NCI-H2196 (cell line): ENCODE measurements around the gene FEN1.
A peak's percentile ranks its signal among the peaks of the same experiment; 100 is the strongest.

ENCODE experiments used
- DNase-seq: peaks from one replicate; lab custom pipeline; 2025; ENCODE audit not compliant: unreplicated experiment; lab: John Stamatoyannopoulos, UW

FEN1 gene

DNA sequence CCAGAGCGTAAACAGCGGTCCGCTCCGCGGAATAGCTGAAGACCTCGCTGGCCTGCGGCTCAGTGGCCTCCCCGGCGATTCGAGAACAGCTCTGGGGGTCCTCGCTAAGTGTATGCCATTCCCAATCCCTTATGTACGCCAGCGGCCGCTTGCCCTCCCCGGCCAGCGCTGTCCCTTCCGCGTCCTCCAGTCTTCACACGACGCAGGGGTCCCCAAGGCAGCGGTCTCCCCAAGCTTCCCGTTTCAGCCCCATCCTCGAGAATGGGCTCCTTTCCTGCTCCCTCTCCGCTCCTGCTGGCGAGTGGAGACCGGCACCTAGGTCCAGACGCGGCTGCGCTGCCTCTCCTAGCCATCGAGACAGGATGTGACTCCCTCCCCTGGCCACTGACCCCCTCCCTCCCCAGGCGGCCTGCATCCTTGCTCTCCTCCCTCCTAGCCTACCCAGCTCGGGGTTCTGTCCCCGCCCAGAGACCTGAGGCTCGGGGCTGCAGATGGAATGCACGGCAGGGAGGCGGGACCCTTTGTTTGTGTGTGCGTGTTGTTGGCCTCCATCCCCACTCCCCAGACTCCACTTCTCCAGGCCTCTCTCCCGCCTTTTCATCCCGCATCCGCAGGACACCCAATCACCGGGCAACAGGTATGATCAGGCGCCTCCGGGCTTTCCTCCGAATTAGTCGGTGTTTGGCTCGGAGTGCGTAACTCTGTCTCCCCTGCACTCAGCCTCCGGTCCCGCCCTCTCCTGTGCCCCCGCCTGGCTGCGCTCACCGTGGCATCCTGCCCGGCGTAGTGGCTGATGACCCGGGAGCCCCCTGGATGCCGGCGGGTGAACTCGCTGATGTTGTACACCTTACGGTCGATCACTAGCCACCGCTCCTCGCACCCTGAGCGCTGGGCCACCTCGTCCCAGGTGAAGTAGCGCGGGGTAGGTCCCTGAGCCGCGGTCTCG lies 23.4 kb downstream of the FEN1 start:
- DNase-seq = peak; percentile 82

GRCh38 chr11:61816736-61817455 lies 24.2 kb downstream of the FEN1 start, which contains the start of gene FADS1:
Gene FADS1 (minus strand): TSS chr11:61817003. CDS start chr11:61816929, 74 bp downstream.
- DNase-seq = peak; percentile 97

GRCh38 chr11:61817471-61818202 lies 24.9 kb downstream of the FEN1 start:
- no peak for DNase-seq

DNA sequence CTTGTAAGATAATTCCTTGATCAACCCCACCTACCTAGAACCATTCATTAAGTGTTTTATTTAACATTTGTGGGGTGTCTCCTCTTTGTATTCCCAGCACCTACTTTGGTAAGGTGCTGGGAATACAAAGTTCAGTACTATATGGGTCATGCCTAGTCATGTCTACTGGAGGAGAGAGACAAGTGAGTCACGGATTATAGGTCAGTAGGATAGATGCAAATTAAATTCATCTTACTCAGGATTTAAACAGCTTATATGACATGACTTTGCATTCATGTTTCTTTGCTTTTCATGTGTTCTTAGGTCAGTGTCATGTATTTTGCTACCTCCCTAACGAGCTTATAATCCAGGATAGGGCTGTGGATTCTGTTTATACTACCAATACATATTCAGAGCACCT lies 27.5 kb downstream of the FEN1 start:
- no peak for DNase-seq

GRCh38 chr11:61826930-61827570 lies 34.3 kb downstream of the FEN1 start:
- no peak for DNase-seq

- peak; percentile 96 for DNase-seq
Measured at GRCh38 chr11:61827571-61828378, 35.1 kb downstream of the FEN1 start, which contains the start of gene FADS2. Gene FADS2 (plus strand): TSS chr11:61828300. CDS start chr11:61828391, 91 bp downstream.

DNA sequence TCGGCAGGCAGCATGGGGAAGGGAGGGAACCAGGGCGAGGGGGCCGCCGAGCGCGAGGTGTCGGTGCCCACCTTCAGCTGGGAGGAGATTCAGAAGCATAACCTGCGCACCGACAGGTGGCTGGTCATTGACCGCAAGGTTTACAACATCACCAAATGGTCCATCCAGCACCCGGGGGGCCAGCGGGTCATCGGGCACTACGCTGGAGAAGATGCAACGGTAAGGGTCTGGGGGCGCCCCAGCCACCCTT lies 35.6 kb downstream of the FEN1 start:
- no peak for DNase-seq

DNA sequence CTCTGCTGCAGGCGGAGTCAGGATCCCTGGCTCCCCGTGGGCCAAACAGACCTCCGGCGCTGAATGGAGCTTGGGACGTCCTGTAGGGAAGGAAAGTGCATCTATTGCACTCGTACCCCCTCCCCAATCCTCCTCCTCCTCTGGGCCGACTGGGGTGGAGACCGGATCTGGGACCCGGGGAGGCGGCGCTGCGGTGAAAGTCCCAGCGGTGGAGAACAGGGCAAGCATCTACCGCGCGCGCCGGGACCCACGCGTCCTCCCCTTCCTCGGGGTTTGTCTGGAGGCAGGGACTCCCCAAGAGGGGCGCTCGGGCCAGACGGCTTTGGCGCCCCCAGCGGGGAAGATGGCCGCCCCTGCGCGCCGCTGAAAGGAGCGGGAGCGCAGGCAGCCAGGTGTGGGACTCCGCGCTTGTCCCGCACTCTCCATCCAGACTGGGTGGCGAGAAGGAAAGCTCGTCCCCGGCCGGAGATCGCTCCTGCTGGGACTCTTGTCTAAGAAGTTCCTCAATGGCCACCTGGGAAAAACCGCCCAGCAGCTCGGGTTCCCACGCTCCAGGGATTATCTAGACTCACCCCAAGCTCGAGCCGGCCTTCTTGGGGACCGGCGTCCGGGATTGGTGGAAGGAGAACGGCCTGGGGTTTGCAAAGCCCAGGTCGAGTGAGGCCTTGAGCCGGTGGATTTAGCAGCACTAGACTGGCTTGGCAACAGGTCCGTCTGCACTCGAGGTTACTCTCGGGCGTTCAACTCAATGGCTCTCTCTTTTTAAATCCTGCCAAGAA lies 36.1 kb downstream of the FEN1 start:
- DNase-seq = peak; percentile 53

DNA sequence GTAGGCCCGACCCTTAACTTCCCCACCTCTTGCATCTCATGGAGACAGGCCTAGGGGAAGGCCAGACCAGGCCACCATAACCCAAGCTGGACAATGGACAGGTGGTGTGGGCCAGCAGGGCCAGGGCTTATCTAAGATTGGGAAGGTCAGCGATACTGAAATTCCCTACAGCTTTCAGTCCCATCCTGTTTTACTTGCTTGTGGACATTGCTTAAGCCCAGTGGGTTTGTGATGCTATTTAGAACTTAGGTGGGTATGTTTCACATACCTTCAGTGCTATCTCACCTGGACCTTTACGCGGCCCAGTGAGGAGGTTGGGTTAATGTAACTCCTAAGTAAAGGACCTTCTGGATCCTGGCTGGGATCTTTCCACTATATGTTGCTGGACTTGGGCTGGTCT lies 37.1 kb downstream of the FEN1 start:
- no peak for DNase-seq

- DNase-seq = no peak
Measured at GRCh38 chr11:61830237-61831105, 37.8 kb downstream of the FEN1 start.

GRCh38 chr11:61832207-61832606 lies 39.5 kb downstream of the FEN1 start:
- no peak for DNase-seq

DNA sequence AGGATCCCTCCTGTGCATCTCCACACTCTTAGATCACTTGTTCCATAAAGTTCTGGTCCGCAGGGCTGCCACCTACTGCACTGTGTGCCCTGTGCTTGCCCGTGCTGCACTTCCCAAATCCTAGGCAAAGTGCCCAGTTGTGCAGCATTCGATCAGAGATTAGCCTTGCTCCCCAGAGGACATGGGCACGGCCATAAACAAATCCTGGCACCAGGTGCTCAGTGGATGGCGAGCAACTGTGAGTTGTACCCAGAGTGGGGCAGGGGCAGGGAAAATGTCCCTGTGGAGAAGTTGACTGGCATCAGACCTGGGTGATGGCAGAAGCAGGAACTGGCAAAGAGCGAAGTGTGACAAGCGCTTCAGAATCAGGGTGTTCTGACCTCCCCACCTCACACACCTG lies 40.0 kb downstream of the FEN1 start:
- peak; percentile 44 for DNase-seq

- peak; percentile 73 for DNase-seq
Measured at GRCh38 chr11:61833471-61833870, 40.8 kb downstream of the FEN1 start.

- no peak for DNase-seq
Measured at GRCh38 chr11:61833926-61834277, 41.2 kb downstream of the FEN1 start.

- DNase-seq = peak; percentile 76
Measured at GRCh38 chr11:61834278-61835048, 41.8 kb downstream of the FEN1 start.

GRCh38 chr11:61836193-61836592 lies 43.5 kb downstream of the FEN1 start:
- no peak for DNase-seq

DNA sequence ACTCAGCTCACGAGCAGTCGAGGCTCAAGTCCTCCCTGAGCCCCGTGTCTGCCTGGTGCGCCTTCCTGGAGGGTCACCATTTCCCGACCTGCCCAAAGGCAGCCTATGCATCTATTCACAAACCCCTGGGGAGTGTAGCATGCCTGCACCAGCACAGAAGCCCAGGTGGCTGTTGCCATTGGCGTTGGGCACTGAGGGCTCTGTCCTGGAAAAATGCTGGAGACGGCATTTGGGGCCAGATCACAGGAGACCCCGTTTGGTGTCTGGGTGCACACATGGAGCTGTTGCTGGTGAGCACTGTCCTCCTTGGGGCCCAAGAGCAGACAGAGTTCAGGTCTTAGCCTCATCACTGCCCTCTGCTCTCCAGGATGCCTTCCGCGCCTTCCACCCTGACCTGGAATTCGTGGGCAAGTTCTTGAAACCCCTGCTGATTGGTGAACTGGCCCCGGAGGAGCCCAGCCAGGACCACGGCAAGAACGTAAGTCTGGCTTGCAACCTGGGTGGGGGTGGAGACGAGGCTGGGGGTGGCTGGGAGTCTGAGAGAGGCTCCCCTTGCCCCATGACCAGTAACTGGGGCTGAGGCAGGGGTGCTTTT lies 44.8 kb downstream of the FEN1 start:
- no peak for DNase-seq
